H1 (cell line): Measurements from ENCODE around the gene CD276. TPM values are rescaled to one million over a fixed set of nuclear protein-coding genes. Genes with fewer than 3 reads are reported as not detected.
A peak's percentile ranks its signal among the peaks of the same experiment; 100 is the strongest.

Experiments
- CTCF ChIA-PET: fragments of 300-600 bp; sonication (Branson Sonifier 250); formaldehyde crosslinking; loops from one replicate; lab custom pipeline; 2021; ENCODE audit not compliant: partially characterized antibody; lab: Charles Lee
- POLR2A ChIA-PET: fragments of 300-600 bp; sonication (Branson Sonifier 250); formaldehyde crosslinking; loops from one replicate; lab custom pipeline; 2021; ENCODE audit warnings: inconsistent platforms; ENCODE audit not compliant: partially characterized antibody; lab: Charles Lee
- DNase-seq, 2 experiments: peaks; one replicate each; pipeline versions ENCODE4 v3.0.0 to v3.0.0-alpha.2; 2010 to 2022; ENCODE audit warnings: low spot score in 2 of 2, low read depth in 1 of 2, mixed read lengths in 1 of 2
- FAIRE-seq: peaks from 2 replicates; lab custom pipeline; 2011; peaks lifted over from hg19 to GRCh38; lab: Jason Lieb, UNC
- H2AFZ ChIP-seq: 2 replicates; pipeline ENCODE4 v1.8.1; 2012; ENCODE audit warnings: low read length, inconsistent platforms
- H2AK5ac ChIP-seq: 2 replicates; pipeline ENCODE4 v1.6.1; 2013; ENCODE audit warnings: low read depth, low read length
- H2BK120ac ChIP-seq: replicated peaks from 2 replicates; pipeline ENCODE3; 2013; ENCODE audit warnings: low read depth, low read length, inconsistent platforms
- H2BK12ac ChIP-seq: 2 replicates; pipeline ENCODE4 v1.6.1; 2013; ENCODE audit warnings: low read depth, low read length
- H2BK15ac ChIP-seq: 2 replicates; pipeline ENCODE4 v1.6.1; 2013; ENCODE audit warnings: low read length
- H2BK20ac ChIP-seq: 2 replicates; pipeline ENCODE4 v1.6.1; 2013; ENCODE audit warnings: low read length
- H2BK5ac ChIP-seq: 2 replicates; pipeline ENCODE4 v1.6.1; 2013; ENCODE audit warnings: low read depth, low read length
- H3K14ac ChIP-seq: 2 replicates; pipeline ENCODE4 v1.6.1; 2013; ENCODE audit warnings: inconsistent platforms; ENCODE audit not compliant: insufficient read length
- H3K18ac ChIP-seq: 2 replicates; pipeline ENCODE4 v1.6.1; 2013; ENCODE audit warnings: low read length; ENCODE audit errors: extremely low read depth
- H3K23ac ChIP-seq: 2 replicates; pipeline ENCODE4 v1.6.1; 2013; ENCODE audit warnings: inconsistent platforms; ENCODE audit not compliant: insufficient read length
- H3K23me2 ChIP-seq: 2 replicates; pipeline ENCODE4 v1.6.1; 2013; ENCODE audit warnings: low read depth, low read length
- H3K27ac ChIP-seq: 2 replicates; pipeline ENCODE4 v1.6.1; 2011; ENCODE audit warnings: low read depth, low read length, inconsistent platforms
- H3K27me3 ChIP-seq, 4 experiments: replicated peaks in 1 of 4; 1 replicate in 1 of 4; 2 replicates in 3 of 4; pipeline versions ENCODE4 v1.6.1 to v1.8.1; 2011 to 2013; ENCODE audit warnings: low read length in 3 of 4, mild to moderate bottlenecking in 3 of 4, inconsistent platforms in 2 of 4, mixed read lengths in 2 of 4, moderate library complexity in 1 of 4; ENCODE audit not compliant: control insufficient read depth in 3 of 4, insufficient read depth in 3 of 4; ENCODE audit errors: extremely low read depth in 1 of 4
- H3K36me3 ChIP-seq, 4 experiments: 2 replicates each; pipeline versions ENCODE4 v1.6.1 to v1.8.1; 2011 to 2013; ENCODE audit warnings: mild to moderate bottlenecking in 4 of 4, low read length in 3 of 4, moderate library complexity in 2 of 4, control low read depth in 1 of 4, inconsistent platforms in 1 of 4; ENCODE audit not compliant: insufficient read depth in 4 of 4, control insufficient read depth in 2 of 4
- H3K4ac ChIP-seq: replicated peaks from 2 replicates; pipeline ENCODE3; 2013; ENCODE audit warnings: low read length, low read depth, mixed read lengths, inconsistent platforms; ENCODE audit not compliant: insufficient read length
- H3K4me1 ChIP-seq, 4 experiments: replicated peaks in 1 of 4; 1 replicate in 1 of 4; 2 replicates in 3 of 4; pipeline versions ENCODE4 v1.6.1 to v1.8.1; 2011 to 2013; ENCODE audit warnings: low read length in 3 of 4, inconsistent platforms in 2 of 4, mixed read lengths in 1 of 4; ENCODE audit not compliant: insufficient read depth in 4 of 4, control insufficient read depth in 3 of 4
- H3K4me2 ChIP-seq, 2 experiments: 2 replicates each; pipeline versions ENCODE4 v1.6.1 to v1.8.1; 2011 to 2013; ENCODE audit warnings: low read depth in 2 of 2, low read length in 2 of 2, control low read depth in 1 of 2, inconsistent platforms in 1 of 2, mild to moderate bottlenecking in 1 of 2; ENCODE audit not compliant: insufficient read depth in 1 of 2
- H3K4me3 ChIP-seq, 4 experiments: fragments of 200-600, 300-600 bp in 1 of 4; sonication (generic), shearing (Covaris generic), sonication (Bioruptor Twin) in 1 of 4; 2 replicates each; pipeline versions ENCODE4 v1.5.1 to v1.8.1; 2011 to 2016; ENCODE audit warnings: low read length in 4 of 4, low read depth in 3 of 4, control low read depth in 2 of 4, inconsistent platforms in 2 of 4, mild to moderate bottlenecking in 2 of 4, mixed read lengths in 1 of 4, moderate library complexity in 1 of 4; ENCODE audit not compliant: insufficient read depth in 2 of 4; ENCODE audit errors: extremely low read depth in 1 of 4
- H3K56ac ChIP-seq: replicated peaks from 2 replicates; pipeline ENCODE3; 2013; ENCODE audit warnings: low read depth, mild to moderate bottlenecking, mixed read lengths, low read length, inconsistent platforms; ENCODE audit not compliant: insufficient read length
- H3K79me1 ChIP-seq: 2 replicates; pipeline ENCODE4 v1.6.1; 2013; ENCODE audit warnings: low read depth, low read length, control low read depth
- H3K79me2 ChIP-seq, 2 experiments: 2 replicates each; pipeline versions ENCODE4 v1.6.1 to v1.8.1; 2012 to 2013; ENCODE audit warnings: low read length in 2 of 2, mild to moderate bottlenecking in 2 of 2, inconsistent platforms in 1 of 2; ENCODE audit not compliant: insufficient read depth in 2 of 2, control insufficient read depth in 1 of 2
- H3K9ac ChIP-seq, 4 experiments: replicated peaks in 1 of 4; 1 replicate in 1 of 4; 2 replicates in 3 of 4; pipeline versions ENCODE4 v1.6.1 to v1.8.1; 2011 to 2013; ENCODE audit warnings: low read depth in 3 of 4, low read length in 3 of 4, control low read depth in 2 of 4, mild to moderate bottlenecking in 2 of 4, moderate library complexity in 2 of 4, inconsistent platforms in 1 of 4; ENCODE audit errors: extremely low read depth in 1 of 4
- H3K9me3 ChIP-seq, 2 experiments: 2 replicates each; pipeline versions ENCODE4 v1.6.1 to v1.8.1; 2012 to 2013; ENCODE audit warnings: mild to moderate bottlenecking in 2 of 2, moderate library complexity in 2 of 2, control low read depth in 1 of 2, inconsistent platforms in 1 of 2, low read depth in 1 of 2, low read length in 1 of 2, mixed read lengths in 1 of 2; ENCODE audit not compliant: insufficient read depth in 2 of 2
- H4K20me1 ChIP-seq, 2 experiments: replicated peaks in 1 of 2; 2 replicates each; pipeline versions ENCODE3 to v1.8.1; 2011 to 2013; ENCODE audit warnings: inconsistent platforms in 2 of 2, low read length in 2 of 2, mild to moderate bottlenecking in 1 of 2; ENCODE audit not compliant: insufficient read depth in 2 of 2, control insufficient read depth in 1 of 2
- H4K5ac ChIP-seq: 2 replicates; pipeline ENCODE4 v1.6.1; 2013; ENCODE audit warnings: low read length, low read depth, mixed read lengths, inconsistent platforms; ENCODE audit not compliant: insufficient read length
- H4K8ac ChIP-seq: 2 replicates; pipeline ENCODE4 v1.8.0; 2013; ENCODE audit warnings: mild to moderate bottlenecking, moderate library complexity, low read length, inconsistent platforms; ENCODE audit not compliant: insufficient read depth; ENCODE audit errors: extremely low read depth
- H4K91ac ChIP-seq: replicated peaks from 2 replicates; pipeline ENCODE3; 2013; ENCODE audit warnings: low read length, mixed read lengths, inconsistent platforms; ENCODE audit not compliant: insufficient read length
- ASH2L ChIP-seq: fragments of 200-600, 300-600 bp; sonication (generic); IDR thresholded peaks from one replicate; pipeline ENCODE4 v1.7.1; 2017; ENCODE audit warnings: low read length
- BCL11A ChIP-seq, 2 experiments: IDR thresholded peaks; one replicate each; pipeline ENCODE4 v1.6.1; 2011; ENCODE audit warnings: low read depth in 2 of 2, low read length in 2 of 2, mild to moderate bottlenecking in 2 of 2
- CBX8 ChIP-seq: fragments of 300-800, 300-1000 bp; sonication (generic); IDR thresholded peaks from 2 replicates; pipeline ENCODE4 v1.7.1; 2016; ENCODE audit warnings: low read depth, low read length, borderline replicate concordance
- RAD21 ChIP-seq, 2 experiments: IDR thresholded peaks in 1 of 2; conservative IDR thresholded peaks in 1 of 2; 2 replicates each; pipeline ENCODE4 v1.6.1; 2011; ENCODE audit warnings: low read depth in 2 of 2, low read length in 2 of 2, improper control_type of control experiment in 1 of 2, inconsistent platforms in 1 of 2, mild to moderate bottlenecking in 1 of 2, moderate library complexity in 1 of 2
- ZNF274 ChIP-seq: IDR thresholded peaks from 2 replicates; pipeline ENCODE4 v1.7.0; 2012; ENCODE audit warnings: low read length, borderline replicate concordance; ENCODE audit errors: extremely low read depth
- WGBS, 2 experiments: shearing (Covaris generic) in 1 of 2; methylation state at CpG; one replicate each; pipeline versions ENCODE4 v1.1.6 to v1.1.7; 2013 to 2015; ENCODE audit warnings: low lambda C conversion rate in 2 of 2, mixed read lengths in 2 of 2, inconsistent platforms in 1 of 2, low coverage in 1 of 2, missing lambda C conversion rate in 1 of 2; ENCODE audit not compliant: insufficient replicate concordance in 2 of 2, insufficient coverage in 1 of 2, insufficient read length in 1 of 2; ENCODE audit errors: extremely low coverage in 1 of 2, missing lambda C conversion rate in 1 of 2; 5-methylcytosine and 5-hydroxymethylcytosine counted together
- polyA plus RNA-seq, 7 experiments: library from polyadenylated mRNA; depleted of rRNA in 3 of 7; stranded (reverse) in 5 of 7; unstranded in 2 of 7; fragments of >200 nt in 5 of 7; fragments of 200-250 nt in 2 of 7; gene quantifications; 1 replicate in 5 of 7; 2 replicates in 1 of 7; 4 replicates in 1 of 7; pipeline versions ENCODE4 v1.2.1 to v1.2.3, GENCODE V29; 2011 to 2013; ENCODE audit warnings: missing spikeins in 2 of 7, mixed read lengths in 2 of 7
- total RNA-seq: library from RNA; stranded (reverse); fragmentation: NEBNext Ultra II Directional; extraction: Animal tissue kit (Norgen Biotek cat#: 25700); gene quantifications from 2 replicates; pipeline ENCODE4 v1.2.1, GENCODE V29; 2021
- TF ChIP-seq, protein P1 (sequence below), 3 experiments: IDR thresholded peaks; 1 replicate in 2 of 3; 2 replicates in 1 of 3; pipeline versions ENCODE4 v1.5.1 to v1.6.1; 2011; ENCODE audit warnings: low read length in 3 of 3, mild to moderate bottlenecking in 3 of 3, inconsistent platforms in 2 of 3, low read depth in 1 of 3, moderate library complexity in 1 of 3; ENCODE audit not compliant: insufficient read depth in 1 of 3; ENCODE audit errors: control extremely low read depth in 1 of 3

Gene CD276
- total and polyA plus RNA-seq, 2 of the 8 experiments (the other 6 are each of a cell fraction or from before 2014, with no cell fraction given), result 156 to 158 TPM

DNA sequence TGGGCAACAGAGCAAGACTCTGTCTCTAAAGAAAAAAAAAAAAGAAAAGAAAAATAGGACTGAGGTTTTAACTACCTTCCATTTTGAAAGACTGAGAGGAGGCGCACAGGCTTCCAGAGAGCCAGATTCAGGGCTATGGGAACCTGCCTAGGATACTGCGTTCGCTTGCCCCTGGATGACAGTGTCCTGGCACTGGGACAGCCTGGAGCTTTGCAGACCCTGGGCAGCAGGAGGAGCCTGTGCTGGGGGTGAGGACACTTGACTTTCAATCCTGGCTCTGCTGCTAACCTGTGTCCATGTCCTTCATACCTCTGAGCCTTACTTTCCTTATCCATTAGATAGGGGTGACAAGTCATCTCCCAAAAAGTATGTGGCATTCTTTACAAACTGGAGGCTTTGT is 31.2 kb downstream of the CD276 start:
- H2BK20ac ChIP-seq, result no peak overlapping the region
- no peaks in the 10 kb centered on the region for H3K79me1 ChIP-seq
- H2BK5ac ChIP-seq, result no peak overlapping the region
- no peak overlapping the region for H4K8ac ChIP-seq
- ChIA-PET POLR2A (interaction anchor here (0.8 to 1.0 kb wide), 2 partner anchors 15 to 28 kb away, joined by 3 read pairs; no protein-coding TSS in a partner anchor), CTCF (interaction anchor here (1.3 to 14.7 kb wide), 9 partner anchors 12 to 158 kb away, joined by 3 to 187 read pairs (median 9); partner anchors contain the start of gene TBC1D21)
- TF ChIP-seq ZNF274 (no peak), RAD21 (IDR thresholded peaks at IDR 0.05 in 1 of 2, conservative IDR thresholded peaks at IDR 0.05 in 1 of 2; ENCODE audit: low read depth in 2 of 2, low read length in 2 of 2) (peak; percentile 8 to 31; a peak in 2 of 4 replicates), CBX8 (no peak), BCL11A (IDR thresholded peaks at IDR 0.05; ENCODE audit: low read depth in 2 of 2, low read length in 2 of 2) (no peak), ASH2L (no peak)
- TF ChIP-seq, protein P1, sequence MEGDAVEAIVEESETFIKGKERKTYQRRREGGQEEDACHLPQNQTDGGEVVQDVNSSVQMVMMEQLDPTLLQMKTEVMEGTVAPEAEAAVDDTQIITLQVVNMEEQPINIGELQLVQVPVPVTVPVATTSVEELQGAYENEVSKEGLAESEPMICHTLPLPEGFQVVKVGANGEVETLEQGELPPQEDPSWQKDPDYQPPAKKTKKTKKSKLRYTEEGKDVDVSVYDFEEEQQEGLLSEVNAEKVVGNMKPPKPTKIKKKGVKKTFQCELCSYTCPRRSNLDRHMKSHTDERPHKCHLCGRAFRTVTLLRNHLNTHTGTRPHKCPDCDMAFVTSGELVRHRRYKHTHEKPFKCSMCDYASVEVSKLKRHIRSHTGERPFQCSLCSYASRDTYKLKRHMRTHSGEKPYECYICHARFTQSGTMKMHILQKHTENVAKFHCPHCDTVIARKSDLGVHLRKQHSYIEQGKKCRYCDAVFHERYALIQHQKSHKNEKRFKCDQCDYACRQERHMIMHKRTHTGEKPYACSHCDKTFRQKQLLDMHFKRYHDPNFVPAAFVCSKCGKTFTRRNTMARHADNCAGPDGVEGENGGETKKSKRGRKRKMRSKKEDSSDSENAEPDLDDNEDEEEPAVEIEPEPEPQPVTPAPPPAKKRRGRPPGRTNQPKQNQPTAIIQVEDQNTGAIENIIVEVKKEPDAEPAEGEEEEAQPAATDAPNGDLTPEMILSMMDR (IDR thresholded peaks at IDR 0.05; ENCODE audit: control extremely low read depth in 1 of 3, insufficient read depth in 1 of 3, low read depth in 1 of 3, low read length in 3 of 3), result 0 out of 4 replicates have a peak, but pooled peaks of 1 of the 3 experiments have one; percentile 5
- no peak overlapping the region for H3K4me2 ChIP-seq
- no peak overlapping the region for H2AK5ac ChIP-seq
- peaks cover 0 to 4% (median 0%) of the 10 kb centered on the region in 4 experiments; a peak in 1 of 7 replicates for H3K4me1 ChIP-seq
- H2AFZ ChIP-seq, result no peak overlapping the region
- H3K18ac ChIP-seq, result no peak overlapping the region
- no peak overlapping the region for H4K5ac ChIP-seq
- no peak overlapping the region for H3K4ac ChIP-seq
- no peak overlapping the region for H2BK15ac ChIP-seq
- no peak overlapping the region for H3K9ac ChIP-seq
- no peaks in the 10 kb centered on the region for H3K27me3 ChIP-seq
- no peaks in the 10 kb centered on the region for H3K79me2 ChIP-seq
- no peaks in the 10 kb centered on the region for H3K9me3 ChIP-seq
- no peaks in the 10 kb centered on the region for H3K23me2 ChIP-seq
- H2BK120ac ChIP-seq, result no peak overlapping the region
- H3K36me3 ChIP-seq, result peaks cover 4 to 27% (median 16%) of the 10 kb centered on the region in 4 experiments; a peak in 7 of 8 replicates
- H3K23ac ChIP-seq, result no peak overlapping the region
- no peak overlapping the region for H3K27ac ChIP-seq
- H4K91ac ChIP-seq, result no peak overlapping the region
- H2BK12ac ChIP-seq, result no peak overlapping the region
- H3K56ac ChIP-seq, result no peak overlapping the region
- WGBS, 2 experiments, result 90% methylated on average over 3 of the region's 3 CpGs; no CpG with 5 or more reads in 1 of the 2 experiments
- DNase-seq (no peak), FAIRE-seq (no peak)
- H3K4me3 ChIP-seq, result no peak overlapping the region
- H3K14ac ChIP-seq, result no peak overlapping the region
- peaks cover 0 to 9% of the 10 kb centered on the region in 2 experiments for H4K20me1 ChIP-seq
